Stomach (tissue), 9 donors: ENCODE data around the gene WDR87. TPM values are rescaled to one million over a fixed set of nuclear protein-coding genes. Genes with fewer than 3 reads are reported as not detected.

ENCODE experiments used
- DNase-seq, 2 donors: peaks; one replicate each; pipeline versions ENCODE4 v3.0.0 to v3.0.0-alpha.2; 2013 to 2019
- H3K27ac ChIP-seq, 5 donors: fragments of 200-600 bp in 4 of 5; sonication (generic) in 4 of 5; one replicate each; pipeline ENCODE4 v1.5.1; 2013 to 2019; ENCODE audit warnings: mild to moderate bottlenecking in 1 of 5, moderate library complexity in 1 of 5
- H3K27me3 ChIP-seq, 3 donors: fragments of 200-600 bp; sonication (generic); one replicate each; pipeline ENCODE4 v1.5.1; 2017 to 2019; ENCODE audit warnings: mixed run types in 1 of 3
- H3K36me3 ChIP-seq, 4 donors: fragments of 200-600 bp; sonication (generic); 1 replicate in 3 of 4; 2 replicates in 1 of 4; pipeline ENCODE4 v1.5.1; 2016 to 2019
- H3K4me1 ChIP-seq, 4 donors: fragments of 200-600 bp; sonication (generic); one replicate each; pipeline ENCODE4 v1.5.1; 2016 to 2019
- H3K4me3 ChIP-seq, 4 donors: fragments of 200-600 bp; sonication (generic) in 3 of 4; one replicate each; pipeline ENCODE4 v1.5.1; 2016 to 2019; ENCODE audit warnings: mild to moderate bottlenecking in 1 of 4
- H3K9me3 ChIP-seq, 4 donors: fragments of 200-600 bp; sonication (generic); one replicate each; pipeline ENCODE4 v1.5.1; 2016 to 2019
- EP300 ChIP-seq: sonication (generic); formaldehyde crosslinking; IDR thresholded peaks from one replicate; pipeline ENCODE4 v1.6.1; 2017; ENCODE audit warnings: antibody characterized with exemption
- POLR2A ChIP-seq, 4 donors: fragments of 450-650 bp; IDR thresholded peaks; one replicate each; pipeline ENCODE4 v1.6.1; 2016; ENCODE audit warnings: antibody characterized with exemption in 4 of 4, control low read depth in 2 of 4, mild to moderate bottlenecking in 1 of 4, moderate library complexity in 1 of 4
- POLR2AphosphoS5 ChIP-seq, 3 donors: sonication (generic); formaldehyde crosslinking; IDR thresholded peaks; one replicate each; pipeline ENCODE4 v1.6.1; 2016; ENCODE audit warnings: antibody characterized with exemption in 3 of 3
- WGBS, 5 donors: extraction: QIAGEN DNeasy Blood & Tissue Kit in 3 of 5; methylation state at CpG; one replicate each; pipeline versions ENCODE4 v1.1.5 to v1.1.7; 2013 to 2018; 5-methylcytosine and 5-hydroxymethylcytosine counted together
- intact Hi-C: fragments of 100-400 bp; cut with DNase I; formaldehyde crosslinking; loops from one replicate; pipeline ENCODE4 v1.15.1; 2023; ENCODE audit warnings: low total_unique reads
- polyA plus RNA-seq, 3 donors: library from polyadenylated mRNA; stranded (reverse); fragments of 200-250 nt; gene quantifications; one replicate each; pipeline ENCODE4 v1.2.3, GENCODE V29; 2013
- total RNA-seq, 5 donors: library from RNA; depleted of rRNA; stranded (reverse); fragments of >200 nt; gene quantifications; one replicate each; pipeline versions ENCODE4 v1.1.0 to v1.2.3, GENCODE V29; 2014 to 2016
- TF ChIP-seq, protein P1 (sequence below), 7 experiments: fragments of 450-650 bp in 4 of 7; fragments of 200-600 bp in 3 of 7; sonication (generic) in 3 of 7; IDR thresholded peaks; one replicate each; pipeline ENCODE4 v1.5.1; 2016 to 2019; ENCODE audit warnings: antibody characterized with exemption in 7 of 7, control low read depth in 2 of 7, mild to moderate bottlenecking in 1 of 7
- donor health status: healthy with polysubstance abuse.
- donor health status: Bipolar disorder and iron deficiency.
- donor health status: healthy.

WDR87 gene
- total and polyA plus RNA-seq, 8 donors: 0.14 TPM; not detected in 7

DNA sequence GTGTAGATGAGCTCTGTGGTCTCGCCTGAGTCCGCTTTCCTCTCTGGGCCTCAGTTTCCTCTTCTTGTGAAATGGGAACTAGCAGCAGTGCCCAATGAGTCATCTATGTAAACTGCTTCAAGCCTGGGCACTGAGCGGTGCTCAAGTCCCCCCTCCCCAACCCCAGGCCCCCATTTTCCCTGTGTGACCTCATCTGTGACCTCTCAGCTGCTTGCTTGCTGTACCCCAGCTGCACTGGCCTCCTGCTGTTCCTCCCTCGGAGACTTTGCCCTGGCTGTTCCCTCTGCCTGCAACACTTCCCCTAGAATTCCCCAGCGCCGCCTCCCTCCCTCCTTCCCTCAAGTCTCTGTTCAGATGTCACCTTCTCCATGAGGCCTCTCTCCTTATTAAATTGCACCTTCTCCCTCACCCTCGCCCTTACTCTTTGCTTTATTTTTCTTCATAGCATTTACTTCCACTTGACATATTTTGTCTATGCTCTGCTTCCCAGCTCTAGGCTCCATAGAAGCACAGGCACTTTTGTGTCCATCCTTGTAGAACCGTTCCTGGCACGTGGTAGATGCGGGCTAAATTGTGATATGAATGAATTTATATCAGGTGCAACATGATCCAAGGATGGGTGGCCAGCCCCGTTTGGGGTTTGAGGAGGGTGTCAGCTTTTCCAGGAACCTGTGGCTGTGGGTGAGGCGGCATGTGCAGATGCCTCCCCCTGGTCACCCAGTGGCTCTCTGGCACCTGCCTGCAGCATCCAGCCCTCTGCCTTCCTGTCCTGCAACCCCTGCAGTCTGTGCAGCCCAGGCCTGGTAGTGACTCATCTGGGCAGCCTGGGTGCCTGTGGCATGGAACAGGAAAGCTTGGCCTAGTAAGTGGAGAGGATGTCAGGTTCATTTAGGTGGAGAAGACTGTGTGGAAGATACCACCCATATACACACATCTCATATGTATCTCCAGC, 26.9 kb upstream of the WDR87 start:
- WGBS, 5 donors: 26 to 58% (median 40%) methylated on average over 12 of the region's 12 CpGs
- TF ChIP-seq POLR2A (IDR thresholded peaks at IDR 0.05): no peak
- TF ChIP-seq POLR2AphosphoS5 (IDR thresholded peaks at IDR 0.05): no peak
- no peak for TF ChIP-seq EP300
- TF ChIP-seq, protein P1, sequence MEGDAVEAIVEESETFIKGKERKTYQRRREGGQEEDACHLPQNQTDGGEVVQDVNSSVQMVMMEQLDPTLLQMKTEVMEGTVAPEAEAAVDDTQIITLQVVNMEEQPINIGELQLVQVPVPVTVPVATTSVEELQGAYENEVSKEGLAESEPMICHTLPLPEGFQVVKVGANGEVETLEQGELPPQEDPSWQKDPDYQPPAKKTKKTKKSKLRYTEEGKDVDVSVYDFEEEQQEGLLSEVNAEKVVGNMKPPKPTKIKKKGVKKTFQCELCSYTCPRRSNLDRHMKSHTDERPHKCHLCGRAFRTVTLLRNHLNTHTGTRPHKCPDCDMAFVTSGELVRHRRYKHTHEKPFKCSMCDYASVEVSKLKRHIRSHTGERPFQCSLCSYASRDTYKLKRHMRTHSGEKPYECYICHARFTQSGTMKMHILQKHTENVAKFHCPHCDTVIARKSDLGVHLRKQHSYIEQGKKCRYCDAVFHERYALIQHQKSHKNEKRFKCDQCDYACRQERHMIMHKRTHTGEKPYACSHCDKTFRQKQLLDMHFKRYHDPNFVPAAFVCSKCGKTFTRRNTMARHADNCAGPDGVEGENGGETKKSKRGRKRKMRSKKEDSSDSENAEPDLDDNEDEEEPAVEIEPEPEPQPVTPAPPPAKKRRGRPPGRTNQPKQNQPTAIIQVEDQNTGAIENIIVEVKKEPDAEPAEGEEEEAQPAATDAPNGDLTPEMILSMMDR (IDR thresholded peaks at IDR 0.05): no peak
- H3K27me3 ChIP-seq: no peaks in the 10 kb centered on the region
- peaks cover 0 to 8% (median 2%) of the 10 kb centered on the region in 4 donors for H3K9me3 ChIP-seq
- peak overlapping the region; percentile 76 to 92 (median 81) for H3K27ac ChIP-seq
- H3K4me1 ChIP-seq: peaks cover 31 to 80% (median 51%) of the 10 kb centered on the region in 4 donors
- peak overlapping the region; percentile 7 to 44 (median 23) for H3K4me3 ChIP-seq
- intact Hi-C loops: no loop called here
- no peaks in the 10 kb centered on the region for H3K36me3 ChIP-seq
- peak in 1 of 2 donors; percentile 60 for DNase-seq

GRCh38 chr19:37931881-37932655, 25.7 kb upstream of the WDR87 start:
- DNase-seq: peak; percentile 93 to 94
- 9 to 34% (median 24%) methylated on average over 9 to 30 of the region's 30 CpGs for WGBS, 5 donors
- no peaks in the 10 kb centered on the region for H3K36me3 ChIP-seq
- H3K4me3 ChIP-seq: peak overlapping the region; percentile 7 to 44 (median 23)
- peak overlapping the region; percentile 76 to 92 (median 81) for H3K27ac ChIP-seq
- H3K4me1 ChIP-seq: peaks cover 28 to 73% (median 51%) of the 10 kb centered on the region in 4 donors
- TF ChIP-seq EP300: no peak
- TF ChIP-seq POLR2AphosphoS5 (IDR thresholded peaks at IDR 0.05): peak in 2 of 3 donors; percentile 86 to 87
- peak in 1 of 4 donors; percentile 18 for TF ChIP-seq POLR2A (IDR thresholded peaks at IDR 0.05)
- TF ChIP-seq, protein P1 (IDR thresholded peaks at IDR 0.05): no peak
- H3K27me3 ChIP-seq: no peaks in the 10 kb centered on the region
- H3K9me3 ChIP-seq: peaks cover 0 to 8% (median 2%) of the 10 kb centered on the region in 4 donors
- intact Hi-C loops: no loop called here

GRCh38 chr19:37930416-37930815, 24.0 kb upstream of the WDR87 start:
- WGBS, 5 donors: 77 to 88% (median 83%) methylated on average over 5 of the region's 5 CpGs
- H3K9me3 ChIP-seq: peaks cover 0 to 5% (median 1%) of the 10 kb centered on the region in 4 donors
- intact Hi-C loops: no loop called here
- H3K4me3 ChIP-seq: no peak overlapping the region
- TF ChIP-seq POLR2A (IDR thresholded peaks at IDR 0.05): no peak
- TF ChIP-seq POLR2AphosphoS5 (IDR thresholded peaks at IDR 0.05): no peak
- TF ChIP-seq, protein P1 (IDR thresholded peaks at IDR 0.05): no peak
- no peak for TF ChIP-seq EP300
- DNase-seq: peak; percentile 33 to 56
- peak overlapping the region in 4 of 5 donors; percentile 76 to 92 (median 80) for H3K27ac ChIP-seq
- no peaks in the 10 kb centered on the region for H3K27me3 ChIP-seq
- H3K4me1 ChIP-seq: peaks cover 18 to 67% (median 45%) of the 10 kb centered on the region in 4 donors
- H3K36me3 ChIP-seq: no peaks in the 10 kb centered on the region

GRCh38 chr19:37929355-37929923, 23.0 kb upstream of the WDR87 start:
- no peaks in the 10 kb centered on the region for H3K27me3 ChIP-seq
- peaks cover 14 to 68% (median 44%) of the 10 kb centered on the region in 4 donors for H3K4me1 ChIP-seq
- intact Hi-C loops: no loop called here
- no peak for DNase-seq
- no peak overlapping the region for H3K27ac ChIP-seq
- 80 to 87% (median 82%) methylated on average over 4 of the region's 4 CpGs for WGBS, 5 donors
- no peak overlapping the region for H3K4me3 ChIP-seq
- TF ChIP-seq POLR2AphosphoS5 (IDR thresholded peaks at IDR 0.05) (no peak), POLR2A (IDR thresholded peaks at IDR 0.05) (no peak), EP300 (no peak)
- TF ChIP-seq, protein P1 (IDR thresholded peaks at IDR 0.05): no peak
- peaks cover 0 to 5% (median 0%) of the 10 kb centered on the region in 4 donors for H3K9me3 ChIP-seq
- H3K36me3 ChIP-seq: no peaks in the 10 kb centered on the region
